Naive thymus-derived CD4-positive, alpha-beta T cell (primary cell): Measurements from ENCODE around the gene PDE6C. TPM values are rescaled to one million over a fixed set of nuclear protein-coding genes. Genes with fewer than 3 reads are reported as not detected.

ENCODE experiments used
- ATAC-seq: fragments of 150-1000 bp; cut with Tn5 transposase; 2 replicates; pipeline ENCODE4 v1.10.0; 2021; ENCODE audit warnings: mild to moderate bottlenecking, moderate library complexity
- CTCF ChIA-PET: fragments of 350-600 bp; sonication (Branson Sonifier 250); formaldehyde crosslinking; loops from one replicate; lab custom pipeline; 2021; ENCODE audit warnings: antibody characterized with exemption; lab: Charles Lee
- POLR2A ChIA-PET: fragments of 350-600 bp; sonication (Branson Sonifier 250); formaldehyde crosslinking; loops from one replicate; lab custom pipeline; 2021; ENCODE audit warnings: antibody characterized with exemption, inconsistent platforms; lab: Charles Lee
- DNase-seq, 9 donors: peaks; one replicate each; pipeline versions ENCODE4 v3.0.0 to v3.0.0-alpha.2; 2020 to 2022; ENCODE audit warnings: mixed read lengths in 1 of 9
- H3K27ac ChIP-seq: one replicate; pipeline ENCODE4 v1.7.0; 2013; ENCODE audit warnings: mild to moderate bottlenecking, low read depth, low read length, moderate library complexity
- H3K27me3 ChIP-seq, 2 donors: one replicate each; pipeline ENCODE4 v1.7.0; 2013; ENCODE audit warnings: low read length in 2 of 2, mild to moderate bottlenecking in 2 of 2, moderate library complexity in 2 of 2; ENCODE audit not compliant: control insufficient read depth in 2 of 2, insufficient read depth in 2 of 2
- H3K36me3 ChIP-seq, 3 experiments: 1 replicate in 2 of 3; 2 replicates in 1 of 3; pipeline ENCODE4 v1.7.0; 2013; ENCODE audit warnings: low read length in 3 of 3, mild to moderate bottlenecking in 3 of 3, moderate library complexity in 1 of 3; ENCODE audit not compliant: insufficient read depth in 3 of 3, control insufficient read depth in 2 of 3
- H3K4me1 ChIP-seq, 2 donors: one replicate each; pipeline ENCODE4 v1.7.0; 2013; ENCODE audit warnings: low read length in 2 of 2, mild to moderate bottlenecking in 2 of 2, moderate library complexity in 1 of 2; ENCODE audit not compliant: control insufficient read depth in 2 of 2, insufficient read depth in 2 of 2
- H3K4me3 ChIP-seq: 2 replicates; pipeline ENCODE4 v1.7.0; 2013; ENCODE audit warnings: mild to moderate bottlenecking, low read length
- H3K9me3 ChIP-seq, 3 experiments: 1 replicate in 2 of 3; 2 replicates in 1 of 3; pipeline ENCODE4 v1.7.0; 2013; ENCODE audit warnings: low read length in 3 of 3; ENCODE audit not compliant: control insufficient read depth in 2 of 3
- H3K27ac Mint-ChIP-seq, 9 donors: one replicate each; pipeline ENCODE4 v1.8.0; 2020 to 2022; ENCODE audit warnings: mixed read lengths in 9 of 9, mild to moderate bottlenecking in 8 of 9, moderate library complexity in 5 of 9, inconsistent platforms in 2 of 9
- H3K27me3 Mint-ChIP-seq, 5 donors: one replicate each; pipeline ENCODE4 v1.8.0; 2021 to 2022; ENCODE audit warnings: mixed read lengths in 5 of 5, mild to moderate bottlenecking in 1 of 5
- H3K36me3 Mint-ChIP-seq, 5 donors: one replicate each; pipeline ENCODE4 v1.8.0; 2020 to 2022; ENCODE audit warnings: mixed read lengths in 5 of 5, mild to moderate bottlenecking in 3 of 5, inconsistent platforms in 1 of 5
- H3K4me1 Mint-ChIP-seq, 7 donors: one replicate each; pipeline ENCODE4 v1.8.0; 2020 to 2022; ENCODE audit warnings: mixed read lengths in 7 of 7, mild to moderate bottlenecking in 3 of 7, inconsistent platforms in 1 of 7
- H3K4me3 Mint-ChIP-seq, 10 donors: one replicate each; pipeline ENCODE4 v1.8.0; 2020 to 2022; ENCODE audit warnings: mild to moderate bottlenecking in 10 of 10, mixed read lengths in 10 of 10, moderate library complexity in 6 of 10, inconsistent platforms in 2 of 10
- H3K9me3 Mint-ChIP-seq, 11 donors: one replicate each; pipeline ENCODE4 v1.8.0; 2020 to 2022; ENCODE audit warnings: mixed read lengths in 11 of 11, mild to moderate bottlenecking in 4 of 11, inconsistent platforms in 1 of 11, moderate library complexity in 1 of 11
- intact Hi-C, 2 donors: fragments of 100-400 bp; cut with micrococcal nuclease; formaldehyde crosslinking; loops; one replicate each; pipeline ENCODE4 v1.15.1; 2023
- polyA plus RNA-seq, 2 donors: library from polyadenylated mRNA; unstranded; fragments of 300-500 nt; fragmentation: Illumina TruSeq; gene quantifications; one replicate each; pipeline ENCODE4 v1.2.3, GENCODE V29; 2021
- total RNA-seq, 6 experiments: library from RNA in 5 of 6; stranded (reverse) in 5 of 6; gene quantifications; 1 replicate in 5 of 6; 2 replicates in 1 of 6; pipeline ENCODE4 v1.2.3 and lab custom pipeline; 2021 to 2026

Gene PDE6C
- total RNA-seq (not detected), polyA plus RNA-seq (not detected), total RNA-seq (lab: John Stamatoyannopoulos, UW) (not detected)

- H3K27ac ChIP-seq, result no peak within 1 kb of the TSS
- peaks cover 0 to 17% (median 2%) of the 10 kb centered on the region in 11 donors for H3K9me3 Mint-ChIP-seq
- H3K4me1 Mint-ChIP-seq, result peaks cover 0 to 3% (median 0%) of the 10 kb centered on the region in 7 donors
- H3K27me3 Mint-ChIP-seq, result peaks cover 0 to 17% (median 11%) of the 10 kb centered on the region in 5 donors
- DNase-seq (no peak), ATAC-seq (no peak)
- H3K27me3 ChIP-seq, result no peaks in the 10 kb centered on the region
- H3K36me3 Mint-ChIP-seq, result no peaks in the 10 kb centered on the region
- no peak within 1 kb of the TSS for H3K4me3 Mint-ChIP-seq
- no peaks in the 10 kb centered on the region for H3K4me1 ChIP-seq
- intact Hi-C loops, result no loop called here
- no peaks in the 10 kb centered on the region for H3K36me3 ChIP-seq
- H3K27ac Mint-ChIP-seq, result no peak within 1 kb of the TSS
- ChIA-PET CTCF (no interaction called here), POLR2A (no interaction called here)
- no peak within 1 kb of the TSS for H3K4me3 ChIP-seq
- H3K9me3 ChIP-seq, result no peaks in the 10 kb centered on the region
Observed at GRCh38 chr10:93612311-93612710, at the start of gene PDE6C. PDE6C (plus strand) TSS chr10:93612537; CDS start chr10:93612726, 189 bp downstream.

GRCh38 chr10:93565446-93565845, 46.9 kb upstream of the PDE6C start:
- Mint-ChIP-seq H3K36me3 (no peaks in the 10 kb centered on the region), H3K4me3 (no peak overlapping the region), H3K9me3 (no peaks in the 10 kb centered on the region), H3K4me1 (peaks cover 0 to 8% (median 0%) of the 10 kb centered on the region in 7 donors), H3K27me3 (peaks cover 43 to 56% (median 48%) of the 10 kb centered on the region in 5 donors), H3K27ac (no peak overlapping the region)
- Histone ChIP-seq H3K4me1 (no peaks in the 10 kb centered on the region), H3K27me3 (no peaks in the 10 kb centered on the region), H3K4me3 (no peak overlapping the region), H3K27ac (no peak overlapping the region), H3K9me3 (no peaks in the 10 kb centered on the region), H3K36me3 (no peaks in the 10 kb centered on the region)
- intact Hi-C loops, result no loop called here
- ChIA-PET CTCF (no interaction called here), POLR2A (no interaction called here)
- no peak for DNase-seq
- ATAC-seq, result no peak

- ATAC-seq (peak; percentile 31), DNase-seq (no peak)
- no peaks in the 10 kb centered on the region for H3K4me1 ChIP-seq
- no peak within 1 kb of the TSS for H3K27ac ChIP-seq
- intact Hi-C loops, result no loop called here
- H3K36me3 Mint-ChIP-seq, result no peaks in the 10 kb centered on the region
- H3K9me3 ChIP-seq, result no peaks in the 10 kb centered on the region
- H3K4me3 ChIP-seq, result no peak within 1 kb of the TSS
- H3K4me3 Mint-ChIP-seq, result peak within 1 kb of the TSS in 1 of 10 donors; percentile 33
- H3K27ac Mint-ChIP-seq, result no peak within 1 kb of the TSS
- H3K27me3 ChIP-seq, result no peaks in the 10 kb centered on the region
- H3K9me3 Mint-ChIP-seq, result no peaks in the 10 kb centered on the region
- POLR2A ChIA-PET, result no interaction called here
- H3K36me3 ChIP-seq, result no peaks in the 10 kb centered on the region
- CTCF ChIA-PET, result no interaction called here
- H3K27me3 Mint-ChIP-seq, result peaks cover 42 to 62% (median 49%) of the 10 kb centered on the region in 5 donors
- H3K4me1 Mint-ChIP-seq, result peaks cover 0 to 8% (median 0%) of the 10 kb centered on the region in 7 donors
Observed at GRCh38 chr10:93566435-93567276, 45.7 kb upstream of the PDE6C start, which contains the start of gene FFAR4. FFAR4 (plus strand) TSS chr10:93566665; CDS start chr10:93566721, 56 bp downstream.

GRCh38 chr10:93567277-93568104, 44.8 kb upstream of the PDE6C start:
- intact Hi-C loops, result no loop called here
- Mint-ChIP-seq H3K27me3 (peaks cover 49 to 69% (median 56%) of the 10 kb centered on the region in 5 donors), H3K4me3 (peak overlapping the region in 1 of 10 donors; percentile 33), H3K27ac (no peak overlapping the region), H3K36me3 (no peaks in the 10 kb centered on the region), H3K4me1 (peaks cover 0 to 8% (median 3%) of the 10 kb centered on the region in 7 donors), H3K9me3 (no peaks in the 10 kb centered on the region)
- DNase-seq (no peak), ATAC-seq (no peak)
- Histone ChIP-seq H3K4me1 (no peaks in the 10 kb centered on the region), H3K9me3 (no peaks in the 10 kb centered on the region), H3K27me3 (peaks cover 0 to 3% of the 10 kb centered on the region in 2 donors), H3K27ac (no peak overlapping the region), H3K4me3 (no peak overlapping the region), H3K36me3 (no peaks in the 10 kb centered on the region)
- ChIA-PET CTCF (interaction anchor here (1.1 kb wide), 1 partner anchor 13 kb away, joined by 3 read pairs; no protein-coding TSS in a partner anchor), POLR2A (no interaction called here)

GRCh38 chr10:93568105-93568390, 44.3 kb upstream of the PDE6C start:
- Histone ChIP-seq H3K27me3 (peaks cover 1 to 4% of the 10 kb centered on the region in 2 donors), H3K27ac (no peak overlapping the region), H3K4me3 (no peak overlapping the region), H3K36me3 (no peaks in the 10 kb centered on the region), H3K9me3 (no peaks in the 10 kb centered on the region), H3K4me1 (no peaks in the 10 kb centered on the region)
- peaks cover 0 to 13% (median 5%) of the 10 kb centered on the region in 7 donors for H3K4me1 Mint-ChIP-seq
- peaks cover 53 to 75% (median 56%) of the 10 kb centered on the region in 5 donors for H3K27me3 Mint-ChIP-seq
- H3K27ac Mint-ChIP-seq, result no peak overlapping the region
- POLR2A ChIA-PET, result no interaction called here
- ATAC-seq (no peak), DNase-seq (no peak)
- intact Hi-C loops, result no loop called here
- H3K4me3 Mint-ChIP-seq, result no peak overlapping the region
- CTCF ChIA-PET, result interaction anchor here (1.1 kb wide), 1 partner anchor 13 kb away, joined by 3 read pairs; no protein-coding TSS in a partner anchor
- H3K36me3 Mint-ChIP-seq, result no peaks in the 10 kb centered on the region
- H3K9me3 Mint-ChIP-seq, result no peaks in the 10 kb centered on the region

GRCh38 chr10:93570383-93570782, 42.0 kb upstream of the PDE6C start:
- Histone ChIP-seq H3K4me1 (no peaks in the 10 kb centered on the region), H3K27me3 (peaks cover 3 to 4% of the 10 kb centered on the region in 2 donors), H3K27ac (no peak overlapping the region), H3K9me3 (no peaks in the 10 kb centered on the region), H3K4me3 (no peak overlapping the region), H3K36me3 (no peaks in the 10 kb centered on the region)
- H3K4me3 Mint-ChIP-seq, result no peak overlapping the region
- H3K27me3 Mint-ChIP-seq, result peaks cover 54 to 76% (median 66%) of the 10 kb centered on the region in 5 donors
- intact Hi-C loops, result no loop called here
- ATAC-seq (no peak), DNase-seq (no peak)
- no peaks in the 10 kb centered on the region for H3K36me3 Mint-ChIP-seq
- POLR2A ChIA-PET, result no interaction called here
- H3K27ac Mint-ChIP-seq, result no peak overlapping the region
- H3K4me1 Mint-ChIP-seq, result peaks cover 5 to 18% (median 12%) of the 10 kb centered on the region in 7 donors
- CTCF ChIA-PET, result no interaction called here
- no peaks in the 10 kb centered on the region for H3K9me3 Mint-ChIP-seq
